Skin epidermis (tissue), 12 donors: Measurements from ENCODE around the gene TLE4.
"Not testable (repeated sequence)": the region's sequence is repeated elsewhere in the genome, so short reads cannot be mapped to it uniquely, and the experiment has no call there.

Experiments used
- H3K27ac ChIP-seq, 21 experiments: fragments of 200-600 bp; sonication (generic) in 11 of 21; one replicate each; pipeline ENCODE4 v1.5.0; 2020; ENCODE audit warnings: mild to moderate bottlenecking in 3 of 21, inconsistent platforms in 2 of 21, moderate library complexity in 2 of 21
- H3K4me3 ChIP-seq, 7 experiments: fragments of 200-600 bp; sonication (generic) in 2 of 7; one replicate each; pipeline ENCODE4 v1.5.0; 2020; ENCODE audit warnings: inconsistent platforms in 2 of 7, mild to moderate bottlenecking in 2 of 7, moderate library complexity in 1 of 7

TLE4 gene

DNA sequence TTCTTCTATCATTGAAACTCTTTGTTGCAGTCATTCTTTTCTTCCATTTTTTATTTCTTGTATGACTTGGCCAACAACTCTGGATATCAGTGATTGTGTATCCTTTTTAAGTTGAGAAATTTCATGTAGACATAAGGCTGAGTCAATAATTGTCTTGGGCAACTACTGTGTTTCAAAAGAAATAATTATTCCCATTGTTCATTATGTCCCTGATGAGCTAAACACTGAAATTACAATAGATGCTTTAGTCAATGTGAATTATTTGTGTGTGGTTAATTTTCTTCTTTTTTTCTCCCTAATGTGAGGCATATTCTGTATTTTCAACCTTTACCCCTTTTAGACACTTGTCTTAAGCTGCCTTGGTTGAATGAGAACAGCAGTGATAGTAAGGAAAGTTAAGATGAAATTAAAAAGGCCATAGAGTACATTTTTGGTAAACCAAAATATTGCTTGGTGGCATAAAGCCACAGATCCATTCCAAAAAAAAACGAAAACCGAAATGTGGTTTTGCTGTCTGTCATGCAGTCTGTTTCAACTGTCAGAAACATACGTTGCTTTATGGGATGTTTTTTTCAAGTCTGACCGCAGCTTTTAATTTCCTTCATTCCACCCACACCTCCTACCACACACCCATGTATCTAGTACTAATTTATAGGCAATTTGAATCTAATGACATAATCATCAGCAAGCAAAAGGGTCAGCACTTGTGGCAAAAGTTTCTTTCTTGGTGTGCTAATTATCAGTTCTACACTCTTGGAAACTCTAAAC lies 21.1 kb downstream of the TLE4 start:
- Histone ChIP-seq H3K27ac (peak overlapping the region in 1 of 21 experiments; percentile 1), H3K4me3 (no peak overlapping the region)

DNA sequence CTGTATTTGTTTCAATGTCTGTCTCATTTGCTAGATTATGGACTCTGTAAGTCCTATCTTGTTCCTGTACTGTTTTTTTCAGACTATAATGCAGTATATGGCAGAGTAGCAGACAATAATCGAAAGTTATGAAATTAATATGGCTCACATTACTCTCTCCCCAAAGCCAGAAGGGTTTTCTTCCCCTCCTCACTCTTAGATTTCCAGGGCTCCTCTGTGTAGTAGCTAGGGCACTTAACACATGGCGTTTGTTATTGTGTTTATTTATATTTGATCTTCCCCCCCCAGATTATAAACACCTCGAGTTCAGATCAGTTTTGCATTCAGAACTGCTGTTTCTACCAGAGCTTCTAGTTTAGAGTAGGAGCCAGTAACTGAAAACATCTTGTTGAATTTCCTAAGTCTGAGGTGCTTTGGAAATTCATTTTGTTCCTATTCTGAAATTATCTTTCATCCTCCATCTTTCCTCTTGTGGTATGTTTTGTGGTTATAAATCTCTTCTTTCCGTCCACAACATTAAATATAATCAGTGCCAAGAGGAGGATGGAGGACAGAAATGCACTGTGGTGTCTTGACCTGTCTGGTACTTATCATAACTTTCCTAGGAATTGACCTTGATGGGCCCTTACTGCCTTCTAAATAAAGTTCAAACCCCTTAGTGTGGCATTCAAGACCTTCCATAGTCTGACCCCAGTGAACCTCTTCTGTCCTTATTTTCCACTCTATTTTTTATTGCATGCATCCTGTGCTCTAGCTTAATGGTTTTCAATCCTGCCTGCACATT lies 27.0 kb downstream of the TLE4 start:
- Histone ChIP-seq H3K27ac (no peak overlapping the region), H3K4me3 (no peak overlapping the region)

- H3K4me3 ChIP-seq, result no peak overlapping the region
- H3K27ac ChIP-seq, result no peak overlapping the region
These were observed 28.7 kb downstream of the TLE4 start for GRCh38 chr9:79600466-79600865.

GRCh38 chr9:79603222-79603920 lies 31.6 kb downstream of the TLE4 start:
- Histone ChIP-seq H3K27ac (no peak overlapping the region), H3K4me3 (no peak overlapping the region)

DNA sequence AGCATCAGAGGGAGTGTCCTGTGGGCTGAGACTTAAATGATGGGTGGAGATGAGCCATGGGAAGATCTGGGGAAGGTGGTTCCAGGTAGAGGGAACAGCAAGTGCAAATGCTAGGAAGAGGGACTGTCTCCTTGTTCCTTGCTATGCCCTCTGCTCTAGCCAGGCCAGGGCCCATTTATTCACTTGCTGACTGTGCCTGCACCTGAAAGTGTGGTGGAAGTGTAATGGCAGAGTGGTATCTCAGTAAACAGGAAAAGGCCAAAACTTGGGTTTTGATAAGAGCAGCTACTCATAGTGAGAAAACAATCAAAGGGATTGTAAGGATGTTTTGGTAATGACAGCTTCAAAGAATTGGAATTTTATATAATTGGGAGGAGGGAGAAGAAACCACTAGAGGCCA lies 32.4 kb downstream of the TLE4 start:
- Histone ChIP-seq H3K4me3 (no peak overlapping the region), H3K27ac (no peak overlapping the region)

- Histone ChIP-seq H3K27ac (peak overlapping the region in 2 of 21 experiments; percentile 31 to 37), H3K4me3 (no peak overlapping the region)
These were observed 33.3 kb downstream of the TLE4 start for GRCh38 chr9:79604921-79605562.

DNA sequence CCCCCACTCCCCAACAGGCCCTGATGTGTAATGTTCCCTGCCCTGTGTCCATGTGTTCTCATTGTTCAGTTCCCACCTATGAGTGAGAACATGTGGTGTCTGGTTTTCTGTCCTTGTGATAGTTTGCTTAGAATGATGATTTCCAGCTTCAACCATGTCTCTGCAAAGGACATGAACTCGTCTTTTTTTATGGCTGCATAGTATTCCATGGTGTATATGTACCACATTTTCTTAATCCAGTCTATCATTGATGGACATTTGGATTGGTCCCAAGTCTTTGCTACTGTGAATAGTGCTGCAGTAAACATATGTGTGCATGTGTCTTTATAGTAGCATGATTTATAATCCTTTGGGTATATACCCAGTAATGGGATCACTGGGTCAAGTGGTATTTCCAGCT lies 34.8 kb downstream of the TLE4 start:
- H3K27ac ChIP-seq, H3K4me3 ChIP-seq: not testable (repeated sequence)

DNA sequence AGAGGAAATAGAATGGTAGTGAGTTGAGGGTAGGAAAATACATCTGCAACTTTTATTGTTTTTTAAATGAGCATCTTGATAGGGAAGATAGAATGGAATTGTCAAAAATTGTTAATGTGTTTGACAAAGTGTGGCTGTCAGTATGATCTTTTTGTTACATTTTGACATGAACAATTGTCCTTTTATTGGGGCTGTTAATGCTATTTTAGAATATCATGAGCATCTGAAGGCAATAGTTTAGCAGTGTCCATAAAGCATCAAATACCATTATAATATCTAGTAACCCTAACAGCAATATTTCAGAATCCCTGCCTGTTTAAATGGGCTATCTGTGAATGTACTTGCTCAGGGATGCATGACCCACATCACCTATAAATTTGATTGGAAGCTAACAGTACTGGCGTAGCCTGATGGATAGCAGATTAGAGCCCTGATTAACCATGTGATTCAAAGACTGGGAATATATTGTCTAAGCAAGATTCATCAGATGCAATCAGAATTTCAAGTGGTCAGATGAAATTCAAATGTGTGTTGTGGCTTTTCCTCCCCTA lies 37.8 kb downstream of the TLE4 start:
- H3K27ac ChIP-seq, result no peak overlapping the region
- H3K4me3 ChIP-seq, result no peak overlapping the region

- H3K4me3 ChIP-seq, result no peak overlapping the region
- H3K27ac ChIP-seq, result peak overlapping the region in 1 of 21 experiments; percentile 5
These were observed 38.4 kb downstream of the TLE4 start for GRCh38 chr9:79610019-79610631.

DNA sequence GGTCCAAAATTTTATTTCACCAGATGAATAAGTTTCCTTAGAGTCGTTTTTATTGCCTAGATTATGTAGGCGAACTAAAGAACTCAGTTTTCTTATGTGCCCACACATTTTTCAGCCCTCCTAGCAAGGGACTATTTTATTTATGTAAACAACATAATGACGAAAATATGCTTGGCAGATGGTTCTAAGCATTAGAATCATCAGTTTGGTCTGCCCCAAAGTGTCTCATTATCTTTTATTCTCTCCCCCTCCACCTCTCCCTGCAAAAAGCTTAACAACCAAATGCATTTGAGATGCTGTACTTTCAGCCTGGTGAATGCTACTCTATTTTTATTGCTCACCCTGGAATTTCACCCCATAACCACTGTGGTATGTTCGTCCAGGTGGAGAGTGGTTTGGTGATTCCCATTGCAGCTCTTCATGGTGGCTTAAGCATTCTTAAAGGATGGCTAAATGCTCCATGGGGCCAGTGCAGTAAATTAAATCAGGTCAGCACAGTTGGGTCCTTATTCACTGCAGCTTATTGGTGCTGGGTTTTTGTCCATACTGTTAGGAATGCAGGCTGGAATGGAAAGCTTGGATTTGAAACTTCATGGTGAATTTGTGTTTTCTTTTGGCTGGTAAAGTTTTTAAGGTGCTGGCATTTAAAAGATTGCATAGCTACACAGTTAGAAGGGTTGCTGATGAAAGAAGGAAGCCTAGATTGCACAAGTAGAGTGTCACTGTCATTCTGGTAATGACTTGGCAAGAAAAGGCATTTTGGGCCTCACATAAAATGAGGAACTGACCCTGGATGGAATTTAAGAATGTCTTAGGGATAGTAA lies 39.2 kb downstream of the TLE4 start:
- Histone ChIP-seq H3K4me3 (no peak overlapping the region), H3K27ac (peak overlapping the region in 3 of 21 experiments; percentile 5 to 55 (median 23))

DNA sequence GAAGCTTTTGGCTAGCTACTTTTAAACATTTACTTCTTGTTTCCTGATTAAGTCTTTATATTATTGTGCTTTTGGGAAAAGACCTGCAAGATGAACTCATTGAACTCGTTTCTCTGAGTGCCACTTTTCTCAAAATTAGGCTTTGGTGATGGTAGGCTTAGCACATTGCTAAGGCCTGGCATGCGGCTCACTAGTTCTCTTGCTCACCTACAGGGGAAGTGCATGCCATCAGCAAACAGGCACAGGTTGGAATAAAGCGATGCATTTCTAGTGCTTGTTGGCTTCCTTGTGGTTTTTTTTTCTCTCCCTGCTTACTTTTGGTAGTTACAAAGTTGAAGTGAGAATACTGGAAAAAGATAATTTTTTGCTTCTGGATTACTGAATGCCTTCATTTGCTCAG lies 41.4 kb downstream of the TLE4 start:
- Histone ChIP-seq H3K27ac (no peak overlapping the region), H3K4me3 (no peak overlapping the region)

DNA sequence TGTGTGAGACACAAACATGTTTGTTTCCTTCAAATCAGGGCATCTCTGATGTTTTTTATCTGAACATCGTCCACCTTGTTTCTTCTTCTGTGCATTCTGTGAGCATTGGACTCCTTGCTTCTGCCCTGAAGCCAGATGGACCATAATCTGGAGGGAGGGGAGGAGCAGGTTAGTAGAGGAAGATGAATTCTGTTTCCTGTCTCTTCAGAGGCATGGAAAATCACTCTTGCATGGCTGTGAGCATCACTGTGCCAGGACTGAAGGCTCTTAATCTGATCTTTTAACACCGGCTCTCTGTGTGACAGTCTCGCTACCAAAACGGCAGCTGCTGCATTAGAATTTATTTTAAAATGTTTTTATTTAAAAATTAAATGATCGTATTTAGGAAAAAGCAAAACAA lies 43.3 kb downstream of the TLE4 start:
- no peak overlapping the region for H3K4me3 ChIP-seq
- H3K27ac ChIP-seq, result no peak overlapping the region

- Histone ChIP-seq H3K27ac (no peak overlapping the region), H3K4me3 (no peak overlapping the region)
These were observed 44.2 kb downstream of the TLE4 start for GRCh38 chr9:79616013-79616412.

GRCh38 chr9:79616971-79617370 lies 45.2 kb downstream of the TLE4 start:
- Histone ChIP-seq H3K4me3 (no peak overlapping the region), H3K27ac (no peak overlapping the region)

DNA sequence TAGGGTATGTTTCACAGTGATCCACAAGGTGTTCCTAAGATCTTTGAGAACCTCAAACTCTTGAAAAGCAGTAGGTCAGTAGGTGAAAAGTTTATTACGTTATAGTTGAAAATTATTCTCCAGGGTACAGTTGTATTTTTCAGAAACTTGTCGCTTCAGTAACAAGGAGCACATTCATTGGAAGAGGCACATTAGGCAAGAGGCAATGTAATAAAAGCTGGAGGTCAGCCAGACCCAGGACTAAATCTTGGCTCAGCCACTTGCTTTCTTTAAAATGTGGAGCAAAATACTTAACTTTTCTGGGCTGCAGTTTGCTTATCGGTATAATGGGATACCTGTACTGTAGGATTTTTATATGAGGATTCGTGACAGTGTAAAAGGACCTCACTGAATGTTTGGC lies 45.6 kb downstream of the TLE4 start:
- Histone ChIP-seq H3K4me3 (no peak overlapping the region), H3K27ac (no peak overlapping the region)

GRCh38 chr9:79619930-79620329 lies 48.2 kb downstream of the TLE4 start:
- H3K4me3 ChIP-seq, result no peak overlapping the region
- no peak overlapping the region for H3K27ac ChIP-seq

DNA sequence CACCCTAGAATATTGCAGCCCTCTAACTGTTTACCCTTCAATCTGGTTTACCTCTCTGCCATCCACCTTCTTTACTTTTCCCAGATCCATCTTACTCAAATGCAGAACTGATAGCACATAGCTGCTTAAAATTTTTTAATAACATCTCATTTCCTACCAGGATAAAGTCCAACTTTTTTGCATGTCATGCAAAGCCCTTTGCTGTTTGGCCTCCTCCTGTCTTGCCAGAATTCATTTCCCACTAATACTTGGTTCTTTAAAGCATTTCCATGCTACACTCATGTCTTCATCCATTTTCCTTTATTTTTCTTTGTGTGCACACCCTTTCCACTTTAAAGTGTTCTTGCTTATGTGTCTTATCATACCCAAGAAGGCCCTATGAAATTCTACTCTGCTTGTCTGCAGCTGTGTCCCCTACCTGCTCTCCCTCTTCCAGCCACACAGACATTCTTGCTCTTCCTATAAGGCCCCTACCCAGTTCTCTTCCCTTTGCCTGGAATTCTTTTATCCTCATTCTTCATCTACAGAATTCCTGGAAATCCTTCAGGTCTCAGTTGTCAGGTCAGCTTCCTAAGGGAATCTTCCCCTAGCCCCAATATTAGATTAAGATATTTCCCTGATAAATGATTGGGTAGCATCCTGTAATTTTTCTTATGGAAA lies 50.3 kb downstream of the TLE4 start:
- Histone ChIP-seq H3K4me3 (no peak overlapping the region), H3K27ac (no peak overlapping the region)
